MM.1S (cell line): ENCODE results near the gene PCDH9.

ENCODE experiments used
- DNase-seq: peaks from one replicate; pipeline ENCODE4 v3.0.0-alpha.2; 2015
- H2AFZ ChIP-seq: fragments of 300-600 bp; sonication (generic); 2 replicates; pipeline ENCODE4 v1.6.0; 2016; ENCODE audit warnings: antibody characterized with exemption, low read length
- H3F3A ChIP-seq: fragments of 300-600 bp; sonication (generic); 2 replicates; pipeline ENCODE4 v1.6.1; 2016; ENCODE audit warnings: mild to moderate bottlenecking, antibody characterized with exemption, low read length, moderate library complexity, mixed read lengths; ENCODE audit not compliant: insufficient read depth
- H3K27ac ChIP-seq: fragments of 300-600 bp; sonication (generic); 2 replicates; pipeline ENCODE4 v1.5.1; 2016; ENCODE audit warnings: mild to moderate bottlenecking, low read length
- H3K27me3 ChIP-seq: fragments of 300-600 bp; sonication (generic); replicated peaks from 2 replicates; pipeline ENCODE4 v1.6.0; 2016; ENCODE audit warnings: low read length; ENCODE audit not compliant: insufficient read depth
- H3K36me3 ChIP-seq: fragments of 300-600 bp; sonication (generic); replicated peaks from 2 replicates; pipeline ENCODE4 v1.6.1; 2016; ENCODE audit warnings: mild to moderate bottlenecking, low read length, mixed read lengths; ENCODE audit not compliant: insufficient read depth
- H3K4me1 ChIP-seq: fragments of 300-600 bp; sonication (generic); 2 replicates; pipeline ENCODE4 v1.6.1; 2016; ENCODE audit warnings: low read length, mixed read lengths
- H3K4me2 ChIP-seq: fragments of 300-600 bp; sonication (generic); 2 replicates; pipeline ENCODE4 v1.6.0; 2016; ENCODE audit warnings: low read depth, low read length
- H3K4me3 ChIP-seq: fragments of 300-600 bp; sonication (generic); 2 replicates; pipeline ENCODE4 v1.5.1; 2016; ENCODE audit warnings: low read length, mixed read lengths
- H3K79me2 ChIP-seq: fragments of 300-600 bp; sonication (generic); 2 replicates; pipeline ENCODE4 v1.6.1; 2016; ENCODE audit warnings: mixed run types, low read length, mixed read lengths
- H3K9ac ChIP-seq: fragments of 300-600 bp; sonication (generic); 2 replicates; pipeline ENCODE4 v1.6.1; 2016; ENCODE audit warnings: low read length, mixed read lengths
- H3K9me2 ChIP-seq: fragments of 300-600 bp; sonication (generic); replicated peaks from 2 replicates; pipeline ENCODE4 v1.6.1; 2016; ENCODE audit warnings: mild to moderate bottlenecking, low read length, mixed read lengths; ENCODE audit not compliant: insufficient read depth
- H3K9me3 ChIP-seq: fragments of 300-600 bp; sonication (generic); replicated peaks from 2 replicates; pipeline ENCODE4 v1.6.1; 2016; ENCODE audit warnings: mild to moderate bottlenecking, low read length, mixed read lengths; ENCODE audit not compliant: insufficient read depth
- H4K20me1 ChIP-seq: fragments of 300-600 bp; sonication (generic); 2 replicates; pipeline ENCODE4 v1.6.1; 2016; ENCODE audit warnings: mild to moderate bottlenecking, low read length, moderate library complexity, mixed read lengths; ENCODE audit not compliant: insufficient read depth
- EZH2 ChIP-seq: fragments of 300-600 bp; sonication (generic); optimal IDR thresholded peaks from 2 replicates; pipeline ENCODE3; 2017; ENCODE audit warnings: low read depth, mild to moderate bottlenecking, antibody characterized with exemption, low read length, mixed read lengths
- EZH2phosphoT487 ChIP-seq: fragments of 300-600 bp; sonication (generic); IDR thresholded peaks from 2 replicates; pipeline ENCODE4 v1.6.1; 2018; ENCODE audit warnings: antibody characterized with exemption, low read length
- TF ChIP-seq, protein P1 (sequence below): fragments of 300-600 bp; sonication (generic); IDR thresholded peaks from 2 replicates; pipeline ENCODE4 v1.5.1; 2016; ENCODE audit warnings: antibody characterized with exemption, low read length, mixed read lengths

PCDH9 gene

GRCh38 chr13:66803013-66803807 lies 426.9 kb downstream of the PCDH9 start:
- H3K4me3 ChIP-seq, result no peak overlapping the region
- no peak overlapping the region for H3K4me2 ChIP-seq
- DNase-seq, result no peak
- H3K79me2 ChIP-seq, result no peaks in the 10 kb centered on the region
- no peaks in the 10 kb centered on the region for H4K20me1 ChIP-seq
- H3K9ac ChIP-seq, result no peak overlapping the region
- no peaks in the 10 kb centered on the region for H3K9me2 ChIP-seq
- H3K36me3 ChIP-seq, result no peaks in the 10 kb centered on the region
- H3K27me3 ChIP-seq, result no peaks in the 10 kb centered on the region
- H2AFZ ChIP-seq, result no peak overlapping the region
- H3K27ac ChIP-seq, result no peak overlapping the region
- TF ChIP-seq, protein P1, sequence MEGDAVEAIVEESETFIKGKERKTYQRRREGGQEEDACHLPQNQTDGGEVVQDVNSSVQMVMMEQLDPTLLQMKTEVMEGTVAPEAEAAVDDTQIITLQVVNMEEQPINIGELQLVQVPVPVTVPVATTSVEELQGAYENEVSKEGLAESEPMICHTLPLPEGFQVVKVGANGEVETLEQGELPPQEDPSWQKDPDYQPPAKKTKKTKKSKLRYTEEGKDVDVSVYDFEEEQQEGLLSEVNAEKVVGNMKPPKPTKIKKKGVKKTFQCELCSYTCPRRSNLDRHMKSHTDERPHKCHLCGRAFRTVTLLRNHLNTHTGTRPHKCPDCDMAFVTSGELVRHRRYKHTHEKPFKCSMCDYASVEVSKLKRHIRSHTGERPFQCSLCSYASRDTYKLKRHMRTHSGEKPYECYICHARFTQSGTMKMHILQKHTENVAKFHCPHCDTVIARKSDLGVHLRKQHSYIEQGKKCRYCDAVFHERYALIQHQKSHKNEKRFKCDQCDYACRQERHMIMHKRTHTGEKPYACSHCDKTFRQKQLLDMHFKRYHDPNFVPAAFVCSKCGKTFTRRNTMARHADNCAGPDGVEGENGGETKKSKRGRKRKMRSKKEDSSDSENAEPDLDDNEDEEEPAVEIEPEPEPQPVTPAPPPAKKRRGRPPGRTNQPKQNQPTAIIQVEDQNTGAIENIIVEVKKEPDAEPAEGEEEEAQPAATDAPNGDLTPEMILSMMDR, result no peak
- no peak for TF ChIP-seq EZH2
- no peak for TF ChIP-seq EZH2phosphoT487
- no peaks in the 10 kb centered on the region for H3K9me3 ChIP-seq
- H3K4me1 ChIP-seq, result no peaks in the 10 kb centered on the region
- H3F3A ChIP-seq, result no peaks in the 10 kb centered on the region

DNA sequence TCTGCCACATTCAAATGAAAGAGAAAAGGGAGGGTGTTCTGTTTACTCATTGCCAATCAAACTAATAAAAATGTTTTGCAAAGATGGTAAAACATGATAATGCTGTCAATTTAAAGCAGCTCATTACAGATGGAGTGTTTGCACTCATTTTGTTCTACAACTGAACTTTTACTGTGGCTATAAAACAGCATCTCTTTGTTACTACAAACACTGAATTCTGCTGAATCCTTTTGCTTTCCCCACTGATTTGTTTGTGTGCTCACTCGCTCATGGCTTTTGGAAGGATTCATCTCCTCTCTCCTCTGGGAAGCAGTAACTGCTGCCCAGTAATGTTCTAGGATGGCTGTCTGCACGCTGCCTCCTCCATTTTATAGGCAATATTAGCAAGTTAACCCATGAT lies 434.5 kb downstream of the PCDH9 start:
- DNase-seq, result no peak
- no peak overlapping the region for H2AFZ ChIP-seq
- H3K36me3 ChIP-seq, result no peaks in the 10 kb centered on the region
- H3K4me3 ChIP-seq, result no peak overlapping the region
- no peaks in the 10 kb centered on the region for H3K9me3 ChIP-seq
- H4K20me1 ChIP-seq, result no peaks in the 10 kb centered on the region
- no peak overlapping the region for H3K4me2 ChIP-seq
- H3K9ac ChIP-seq, result no peak overlapping the region
- no peak overlapping the region for H3K27ac ChIP-seq
- H3K79me2 ChIP-seq, result no peaks in the 10 kb centered on the region
- TF ChIP-seq, protein P1, result no peak
- no peak for TF ChIP-seq EZH2phosphoT487
- H3K9me2 ChIP-seq, result no peaks in the 10 kb centered on the region
- no peaks in the 10 kb centered on the region for H3K4me1 ChIP-seq
- no peaks in the 10 kb centered on the region for H3F3A ChIP-seq
- no peaks in the 10 kb centered on the region for H3K27me3 ChIP-seq

- Histone ChIP-seq H3K9me2 (no peaks in the 10 kb centered on the region), H3K9me3 (no peaks in the 10 kb centered on the region), H4K20me1 (no peaks in the 10 kb centered on the region), H2AFZ (no peak overlapping the region), H3F3A (no peaks in the 10 kb centered on the region), H3K9ac (no peak overlapping the region), H3K4me1 (no peaks in the 10 kb centered on the region), H3K4me3 (no peak overlapping the region), H3K27ac (no peak overlapping the region), H3K79me2 (no peaks in the 10 kb centered on the region), H3K4me2 (no peak overlapping the region), H3K27me3 (no peaks in the 10 kb centered on the region), H3K36me3 (no peaks in the 10 kb centered on the region)
- TF ChIP-seq, protein P1, result no peak
- TF ChIP-seq EZH2phosphoT487 (no peak), EZH2 (no peak)
- DNase-seq, result peak; percentile 14
These were observed 435.6 kb downstream of the PCDH9 start for GRCh38 chr13:66794340-66795031.
